Bronchial epithelial cell (primary cell): Measurements from ENCODE around the gene EPHB2. TPM values are rescaled to one million over a fixed set of nuclear protein-coding genes. Genes with fewer than 3 reads are reported as not detected.

Experiments used
- DNase-seq: peaks from one replicate; pipeline ENCODE4 v3.0.0-alpha.2; 2010; ENCODE audit warnings: low read depth
- FAIRE-seq: peaks from 2 replicates; lab custom pipeline; 2011; peaks lifted over from hg19 to GRCh38; lab: Jason Lieb, UNC
- H3K27me3 ChIP-seq: 2 replicates; pipeline ENCODE4 v1.5.1; 2011; ENCODE audit warnings: low read length; ENCODE audit not compliant: control insufficient read depth, insufficient read depth
- H3K36me3 ChIP-seq: 2 replicates; pipeline ENCODE4 v1.5.1; 2011; ENCODE audit warnings: low read length; ENCODE audit not compliant: control insufficient read depth, insufficient read depth
- H3K4me3 ChIP-seq: 2 replicates; pipeline ENCODE4 v1.5.1; 2011; ENCODE audit warnings: mild to moderate bottlenecking, low read depth, low read length, control low read depth
- CTCF ChIP-seq: IDR thresholded peaks from 2 replicates; pipeline ENCODE4 v1.5.1; 2011; ENCODE audit warnings: mild to moderate bottlenecking, moderate library complexity, low read length, control low read depth, inconsistent platforms; ENCODE audit not compliant: insufficient read depth, severe bottlenecking
- total RNA-seq: library from RNA; depleted of rRNA; stranded (reverse); fragments of >200 nt; gene quantifications from 2 replicates; pipeline ENCODE4 v1.2.1, GENCODE V29; 2014

Gene EPHB2
- total RNA-seq, 1 donor from 2014 or later = 10.0 TPM

DNA sequence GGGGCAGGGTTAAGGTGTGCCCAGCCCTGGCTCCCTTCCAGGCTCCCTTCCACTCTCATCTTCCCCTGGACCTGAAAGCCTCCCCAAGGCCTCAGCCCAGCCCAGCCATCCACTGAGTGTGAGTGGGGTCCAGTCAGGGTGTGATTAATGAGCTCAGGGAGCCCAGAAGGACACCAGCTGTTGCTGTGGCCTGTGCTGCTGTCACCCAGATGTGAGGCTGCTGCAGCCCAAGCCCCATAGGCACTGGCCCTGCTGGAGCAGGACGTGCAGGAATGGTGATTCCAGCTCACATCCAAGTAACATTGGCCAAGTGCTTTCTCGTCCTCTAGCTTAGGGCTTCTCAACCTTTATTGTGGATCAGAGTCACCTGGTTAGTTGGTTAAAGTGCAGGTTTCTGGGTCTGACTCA, 77.6 kb downstream of the EPHB2 start:
- Histone ChIP-seq H3K36me3 (peaks cover 5% of the 10 kb centered on the region), H3K4me3 (no peak overlapping the region), H3K27me3 (no peaks in the 10 kb centered on the region)
- peak; percentile 46 for DNase-seq
- no peak for TF ChIP-seq CTCF
- FAIRE-seq = no peak

GRCh38 chr1:22789356-22789994, 78.8 kb downstream of the EPHB2 start:
- no peaks in the 10 kb centered on the region for H3K27me3 ChIP-seq

GRCh38 chr1:22790232-22791008, 79.8 kb downstream of the EPHB2 start:
- FAIRE-seq (no peak), DNase-seq (peak; percentile 9)
- TF ChIP-seq CTCF = no peak
- Histone ChIP-seq H3K4me3 (no peak overlapping the region), H3K27me3 (no peaks in the 10 kb centered on the region), H3K36me3 (no peaks in the 10 kb centered on the region)

More at GRCh38 chr1:22789356-22789994, 78.8 kb downstream of the EPHB2 start:
- DNase-seq = peak; percentile 92
- no peak for TF ChIP-seq CTCF
- FAIRE-seq = no peak
- Histone ChIP-seq H3K4me3 (no peak overlapping the region), H3K36me3 (peaks cover 4% of the 10 kb centered on the region)

GRCh38 chr1:22791831-22792347, 81.2 kb downstream of the EPHB2 start:
- DNase-seq (no peak), FAIRE-seq (no peak)
- H3K36me3 ChIP-seq = peaks cover 2% of the 10 kb centered on the region
- H3K27me3 ChIP-seq = no peaks in the 10 kb centered on the region
- no peak for TF ChIP-seq CTCF
- no peak overlapping the region for H3K4me3 ChIP-seq

DNA sequence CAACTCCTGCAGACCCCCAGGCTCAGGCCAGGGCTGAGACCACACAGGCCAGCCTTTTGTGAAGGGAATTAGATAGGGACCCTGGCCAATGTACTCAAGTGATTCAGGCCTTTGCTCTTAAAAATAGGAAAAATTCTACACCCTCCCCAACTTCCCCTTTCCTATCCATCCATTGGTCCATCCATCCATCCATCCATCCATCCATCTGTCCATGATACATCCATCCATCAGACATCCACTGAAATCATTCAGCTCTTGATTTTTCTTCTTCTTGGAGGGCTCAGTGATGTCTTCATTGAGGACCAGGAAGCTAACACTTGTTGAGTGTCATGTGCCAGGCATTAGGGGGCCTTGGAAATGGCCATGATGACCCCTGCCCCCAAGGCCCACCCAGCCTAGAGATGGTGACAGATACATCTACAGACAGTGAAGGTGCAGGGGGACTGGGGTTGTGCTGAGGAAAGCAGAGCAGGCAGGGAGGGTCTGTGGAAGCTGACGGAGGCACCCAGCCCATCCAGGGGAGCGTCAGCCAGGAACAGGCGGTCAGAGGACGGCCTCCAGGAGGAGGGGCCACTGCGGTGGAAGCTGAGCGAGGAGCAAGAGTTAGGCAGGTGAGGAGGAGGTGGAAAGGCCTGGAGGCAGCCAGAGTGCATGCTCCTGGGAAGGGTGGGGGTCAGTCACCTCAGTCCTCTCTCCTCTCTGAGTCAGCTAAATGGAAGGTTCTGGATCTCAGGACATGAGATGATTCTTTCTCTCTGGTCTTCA, 81.9 kb downstream of the EPHB2 start:
- DNase-seq = no peak
- TF ChIP-seq CTCF = no peak
- no peak overlapping the region for H3K4me3 ChIP-seq
- H3K27me3 ChIP-seq = no peaks in the 10 kb centered on the region
- FAIRE-seq = no peak
- H3K36me3 ChIP-seq = peaks cover 2% of the 10 kb centered on the region
